ENCODE results near the gene GSTM3. TPM values are rescaled to one million over a fixed set of nuclear protein-coding genes. Genes with fewer than 3 reads are reported as not detected.

Gene GSTM3
- total and polyA plus RNA-seq, 2 of the 13 experiments (the other 11 are each of a cell fraction or from before 2014, with no cell fraction given): 127 to 142 TPM

DNA sequence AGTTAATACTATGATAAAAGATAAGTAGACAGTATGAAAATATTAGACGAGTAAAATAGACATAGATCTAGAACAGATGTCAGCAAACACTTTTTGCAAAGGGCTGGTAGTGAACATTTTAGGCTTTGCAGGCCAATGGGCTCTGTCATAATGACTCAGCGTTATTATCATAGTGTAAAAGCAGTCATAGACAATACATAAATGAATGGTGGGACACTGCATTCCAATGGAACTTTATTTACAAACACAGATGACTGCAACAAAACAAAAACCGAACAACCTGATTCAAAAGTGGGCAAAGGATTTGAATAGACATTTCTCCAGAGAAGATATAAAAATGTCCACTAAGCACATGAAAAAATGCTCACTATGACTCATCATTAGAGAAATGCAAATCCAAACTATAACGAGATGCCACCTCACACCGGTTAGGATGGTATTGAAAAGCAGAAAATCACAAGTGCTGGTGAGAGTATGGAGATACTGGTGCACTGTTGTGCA lies 21.5 kb downstream of the GSTM3 start:
- BruUV-seq (replicated peaks): no TSS peak
- Histone ChIP-seq H3K4me3 (replicated peaks in 1 of 3; ENCODE audit: insufficient read depth in 1 of 3, low read depth in 2 of 3, low read length in 3 of 3) (no peak overlapping the region), H3K79me2 (ENCODE audit: insufficient read depth, low read length) (no peaks in the 10 kb centered on the region), H3K9ac (ENCODE audit: insufficient read depth, low read depth, low read length) (no peak overlapping the region), H4K20me1 (ENCODE audit: insufficient read depth, low read length) (no peaks in the 10 kb centered on the region), H3K27ac (ENCODE audit: extremely low read length, insufficient read depth, low read length) (no peak overlapping the region), H3K27me3 (ENCODE audit: control insufficient read depth in 1 of 2, insufficient read depth in 2 of 2, low read length in 2 of 2) (peaks cover 1 to 28% of the 10 kb centered on the region in 2 experiments; a peak in 3 of 5 replicates), H3K36me3 (replicated peaks in 1 of 2; ENCODE audit: control insufficient read depth in 1 of 2, insufficient read depth in 2 of 2, low read length in 2 of 2) (no peaks in the 10 kb centered on the region), H3K4me2 (ENCODE audit: low read depth, low read length) (no peak overlapping the region), H2AFZ (ENCODE audit: low read length) (no peak overlapping the region), H3K9me3 (ENCODE audit: low read length) (no peaks in the 10 kb centered on the region), H3K4me1 (ENCODE audit: insufficient read depth, low read length) (no peaks in the 10 kb centered on the region)
- TF ChIP-seq, protein P1, sequence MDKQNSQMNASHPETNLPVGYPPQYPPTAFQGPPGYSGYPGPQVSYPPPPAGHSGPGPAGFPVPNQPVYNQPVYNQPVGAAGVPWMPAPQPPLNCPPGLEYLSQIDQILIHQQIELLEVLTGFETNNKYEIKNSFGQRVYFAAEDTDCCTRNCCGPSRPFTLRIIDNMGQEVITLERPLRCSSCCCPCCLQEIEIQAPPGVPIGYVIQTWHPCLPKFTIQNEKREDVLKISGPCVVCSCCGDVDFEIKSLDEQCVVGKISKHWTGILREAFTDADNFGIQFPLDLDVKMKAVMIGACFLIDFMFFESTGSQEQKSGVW (CRISPR knock-in tag; IDR thresholded peaks at IDR 0.05; ENCODE audit: borderline replicate concordance): no peak
- peak; percentile 87 for TF ChIP-seq NFE2L2 (IDR thresholded peaks at IDR 0.05; ENCODE audit: low read length)
- no peak for TF ChIP-seq EZH2 (conservative IDR thresholded peaks at IDR 0.05; ENCODE audit: low read depth, low read length)
- TF ChIP-seq, protein P2, sequence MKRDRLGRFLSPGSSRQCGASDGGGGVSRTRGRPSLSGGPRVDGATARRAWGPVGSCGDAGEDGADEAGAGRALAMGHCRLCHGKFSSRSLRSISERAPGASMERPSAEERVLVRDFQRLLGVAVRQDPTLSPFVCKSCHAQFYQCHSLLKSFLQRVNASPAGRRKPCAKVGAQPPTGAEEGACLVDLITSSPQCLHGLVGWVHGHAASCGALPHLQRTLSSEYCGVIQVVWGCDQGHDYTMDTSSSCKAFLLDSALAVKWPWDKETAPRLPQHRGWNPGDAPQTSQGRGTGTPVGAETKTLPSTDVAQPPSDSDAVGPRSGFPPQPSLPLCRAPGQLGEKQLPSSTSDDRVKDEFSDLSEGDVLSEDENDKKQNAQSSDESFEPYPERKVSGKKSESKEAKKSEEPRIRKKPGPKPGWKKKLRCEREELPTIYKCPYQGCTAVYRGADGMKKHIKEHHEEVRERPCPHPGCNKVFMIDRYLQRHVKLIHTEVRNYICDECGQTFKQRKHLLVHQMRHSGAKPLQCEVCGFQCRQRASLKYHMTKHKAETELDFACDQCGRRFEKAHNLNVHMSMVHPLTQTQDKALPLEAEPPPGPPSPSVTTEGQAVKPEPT (CRISPR knock-in tag; IDR thresholded peaks at IDR 0.05; ENCODE audit: low read depth): no peak
- TF ChIP-seq ETV6 (CRISPR knock-in tag; conservative IDR thresholded peaks at IDR 0.05): no peak
- TF ChIP-seq, protein P3, sequence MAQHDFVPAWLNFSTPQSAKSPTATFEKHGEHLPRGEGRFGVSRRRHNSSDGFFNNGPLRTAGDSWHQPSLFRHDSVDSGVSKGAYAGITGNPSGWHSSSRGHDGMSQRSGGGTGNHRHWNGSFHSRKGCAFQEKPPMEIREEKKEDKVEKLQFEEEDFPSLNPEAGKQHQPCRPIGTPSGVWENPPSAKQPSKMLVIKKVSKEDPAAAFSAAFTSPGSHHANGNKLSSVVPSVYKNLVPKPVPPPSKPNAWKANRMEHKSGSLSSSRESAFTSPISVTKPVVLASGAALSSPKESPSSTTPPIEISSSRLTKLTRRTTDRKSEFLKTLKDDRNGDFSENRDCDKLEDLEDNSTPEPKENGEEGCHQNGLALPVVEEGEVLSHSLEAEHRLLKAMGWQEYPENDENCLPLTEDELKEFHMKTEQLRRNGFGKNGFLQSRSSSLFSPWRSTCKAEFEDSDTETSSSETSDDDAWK (CRISPR knock-in tag; IDR thresholded peaks at IDR 0.05): no peak
- TF ChIP-seq MAFF (IDR thresholded peaks at IDR 0.05; ENCODE audit: low read depth, low read length): 0 out of 2 replicates have a peak, but pooled peaks have one; percentile 28
- peak in 1 of 2 experiments; percentile 28; a peak in 2 of 4 replicates for TF ChIP-seq MAFK (conservative IDR thresholded peaks at IDR 0.05 in 1 of 2, IDR thresholded peaks at IDR 0.05 in 1 of 2; ENCODE audit: low read length in 2 of 2)
- no peak for TF ChIP-seq RBM39 (IDR thresholded peaks at IDR 0.05; ENCODE audit: low read depth, low read length, poor library complexity, severe bottlenecking)
- no peak for TF ChIP-seq ZNF558 (CRISPR knock-in tag; IDR thresholded peaks at IDR 0.05; ENCODE audit: borderline replicate concordance)
- intact Hi-C loops (cut with micrococcal nuclease; ENCODE audit: unreplicated experiment): loop anchor here (10.0 kb wide), 1 partner anchor 265 kb away; the partner anchor contains the start of gene AHCYL1
- in situ Hi-C loops (cut with HindIII; ENCODE audit: extremely low pct_ligation_motif_present, low pct_unique_long_range_greater_than_20kb): loop anchor here (5.0 to 10.0 kb wide), 3 partner anchors 53 to 175 kb away; partner anchors contain the start of genes GNAI3 and GSTM2
- DNase-seq (ENCODE audit: low spot score) (no peak), ATAC-seq (no peak), FAIRE-seq (no peak)
- CTCF ChIA-PET (ENCODE audit: low intra/inter-chr PET ratio, low total read pairs): interaction anchor here (1.3 to 2.6 kb wide), 2 partner anchors 54 to 57 kb away, joined by 5 to 15 read pairs; no protein-coding TSS in a partner anchor
- WGBS (ENCODE audit: low lambda C conversion rate): 71% methylated on average over 5 of the region's 5 CpGs
- POLR2A ChIA-PET: no interaction called here

Measured in HepG2 (cell line).